HEK293 (cell line): ENCODE measurements around the gene DVL3.

ENCODE experiments used
- BCL11B ChIP-seq: fragments of 450-650 bp; formaldehyde crosslinking; IDR thresholded peaks from 2 replicates; pipeline ENCODE4 v1.5.1; 2016; ENCODE audit warnings: low read depth, missing biosample characterization, missing genetic modification characterization
- HOXD13 ChIP-seq: sonication (generic); formaldehyde crosslinking; IDR thresholded peaks from 2 replicates; pipeline ENCODE4 v1.8.0; 2022; ENCODE audit warnings: missing genetic modification reagents, borderline replicate concordance
- IKZF3 ChIP-seq: fragments of 450-650 bp; IDR thresholded peaks from 2 replicates; pipeline ENCODE4 v1.5.0; 2018; ENCODE audit warnings: missing biosample characterization, mild to moderate bottlenecking, missing genetic modification characterization, moderate library complexity
- KLF10 ChIP-seq: fragments of 450-650 bp; IDR thresholded peaks from 2 replicates; pipeline ENCODE4 v1.5.1; 2018; ENCODE audit warnings: missing biosample characterization, mild to moderate bottlenecking, missing genetic modification characterization
- MZF1 ChIP-seq: fragments of 450-650 bp; formaldehyde crosslinking; IDR thresholded peaks from 2 replicates; pipeline ENCODE4 v1.5.1; 2017; ENCODE audit warnings: missing biosample characterization, missing genetic modification characterization, borderline replicate concordance
- SCRT1 ChIP-seq: fragments of 450-650 bp; formaldehyde crosslinking; IDR thresholded peaks from 2 replicates; pipeline ENCODE4 v1.5.1; 2016; ENCODE audit warnings: missing biosample characterization, missing genetic modification characterization, borderline replicate concordance
- SETDB1 ChIP-seq: IDR thresholded peaks from one replicate; pipeline ENCODE4 v1.6.1; 2017; ENCODE audit warnings: mild to moderate bottlenecking, low read length, moderate library complexity, mixed read lengths; ENCODE audit not compliant: insufficient read length
- ZBTB1 ChIP-seq: fragments of 450-650 bp; formaldehyde crosslinking; IDR thresholded peaks from 2 replicates; pipeline ENCODE4 v1.5.1; 2016; ENCODE audit warnings: missing biosample characterization, missing genetic modification characterization
- ZBTB17 ChIP-seq: fragments of 450-650 bp; formaldehyde crosslinking; IDR thresholded peaks from 2 replicates; pipeline ENCODE4 v1.5.1; 2016; ENCODE audit warnings: missing biosample characterization, missing genetic modification characterization
- ZBTB48 ChIP-seq: fragments of 450-650 bp; formaldehyde crosslinking; IDR thresholded peaks from 2 replicates; pipeline ENCODE4 v1.5.1; 2016; ENCODE audit warnings: missing biosample characterization, missing genetic modification characterization
- ZEB2 ChIP-seq: fragments of 450-650 bp; formaldehyde crosslinking; IDR thresholded peaks from 2 replicates; pipeline ENCODE4 v1.5.1; 2016; ENCODE audit warnings: missing biosample characterization, missing genetic modification characterization
- ZNF112 ChIP-seq: fragments of 450-650 bp; formaldehyde crosslinking; IDR thresholded peaks from 2 replicates; pipeline ENCODE4 v1.5.0; 2017; ENCODE audit warnings: missing biosample characterization, missing genetic modification characterization
- ZNF132 ChIP-seq: fragments of 450-650 bp; formaldehyde crosslinking; IDR thresholded peaks from 2 replicates; pipeline ENCODE4 v1.5.1; 2017; ENCODE audit warnings: missing biosample characterization, missing genetic modification characterization, borderline replicate concordance
- ZNF16 ChIP-seq: fragments of 450-650 bp; formaldehyde crosslinking; IDR thresholded peaks from 2 replicates; pipeline ENCODE4 v1.5.1; 2016; ENCODE audit warnings: low read depth, missing biosample characterization, missing genetic modification characterization
- ZNF184 ChIP-seq: fragments of 450-650 bp; IDR thresholded peaks from 2 replicates; pipeline ENCODE4 v1.5.1; 2018; ENCODE audit warnings: missing biosample characterization, mild to moderate bottlenecking, missing genetic modification characterization
- ZNF473 ChIP-seq: fragments of 450-650 bp; formaldehyde crosslinking; IDR thresholded peaks from 2 replicates; pipeline ENCODE4 v1.5.1; 2017; ENCODE audit warnings: missing biosample characterization, missing genetic modification characterization
- ZNF510 ChIP-seq: fragments of 450-650 bp; formaldehyde crosslinking; IDR thresholded peaks from 2 replicates; pipeline ENCODE4 v1.5.1; 2018; ENCODE audit warnings: mild to moderate bottlenecking, missing genetic modification characterization, missing biosample characterization; ENCODE audit not compliant: insufficient replicate concordance
- ZNF626 ChIP-seq: fragments of 450-650 bp; sonication (Bioruptor Pico); formaldehyde crosslinking; IDR thresholded peaks from 2 replicates; pipeline ENCODE4 v1.5.1; 2018; ENCODE audit warnings: missing biosample characterization, missing genetic modification characterization, inconsistent platforms
- ZNF654 ChIP-seq: fragments of 450-650 bp; formaldehyde crosslinking; IDR thresholded peaks from 2 replicates; pipeline ENCODE4 v1.5.1; 2016; ENCODE audit warnings: low read depth, missing biosample characterization, missing genetic modification characterization
- ZNF707 ChIP-seq: fragments of 450-650 bp; formaldehyde crosslinking; IDR thresholded peaks from 2 replicates; pipeline ENCODE4 v1.5.1; 2016; ENCODE audit warnings: missing biosample characterization, missing genetic modification characterization
- ZNF76 ChIP-seq: fragments of 450-650 bp; formaldehyde crosslinking; IDR thresholded peaks from 2 replicates; pipeline ENCODE4; 2016; ENCODE audit warnings: low read depth, missing biosample characterization, missing genetic modification characterization, borderline replicate concordance
- ZNF843 ChIP-seq: fragments of 450-650 bp; formaldehyde crosslinking; IDR thresholded peaks from 2 replicates; pipeline ENCODE4 v1.5.1; 2016; ENCODE audit warnings: missing biosample characterization, missing genetic modification characterization
- TF ChIP-seq, protein P1 (sequence below): fragments of 450-650 bp; formaldehyde crosslinking; IDR thresholded peaks from 2 replicates; pipeline ENCODE4 v1.5.1; 2016; ENCODE audit warnings: missing biosample characterization, missing genetic modification characterization, low read depth
- TF ChIP-seq, protein P2 (sequence below): fragments of 450-650 bp; formaldehyde crosslinking; IDR thresholded peaks from 2 replicates; pipeline ENCODE4 v1.5.1; 2017; ENCODE audit warnings: missing biosample characterization, missing genetic modification characterization
- TF ChIP-seq, protein P3 (sequence below): fragments of 450-650 bp; formaldehyde crosslinking; IDR thresholded peaks from 2 replicates; pipeline ENCODE4 v1.5.1; 2016; ENCODE audit warnings: missing biosample characterization, missing genetic modification characterization
- TF ChIP-seq, protein P4 (sequence below): fragments of 450-650 bp; formaldehyde crosslinking; IDR thresholded peaks from 2 replicates; pipeline ENCODE4 v1.5.1; 2016; ENCODE audit warnings: missing biosample characterization, missing genetic modification characterization
- TF ChIP-seq, protein P5 (sequence below): fragments of 450-650 bp; formaldehyde crosslinking; IDR thresholded peaks from 2 replicates; pipeline ENCODE4 v1.5.1; 2016; ENCODE audit warnings: missing biosample characterization, missing genetic modification characterization, borderline replicate concordance
- TF ChIP-seq, protein P6 (sequence below): sonication (generic); formaldehyde crosslinking; IDR thresholded peaks from 2 replicates; pipeline ENCODE4 v1.8.1; 2022; ENCODE audit warnings: mild to moderate bottlenecking, moderate library complexity, missing genetic modification reagents

Gene DVL3

DNA sequence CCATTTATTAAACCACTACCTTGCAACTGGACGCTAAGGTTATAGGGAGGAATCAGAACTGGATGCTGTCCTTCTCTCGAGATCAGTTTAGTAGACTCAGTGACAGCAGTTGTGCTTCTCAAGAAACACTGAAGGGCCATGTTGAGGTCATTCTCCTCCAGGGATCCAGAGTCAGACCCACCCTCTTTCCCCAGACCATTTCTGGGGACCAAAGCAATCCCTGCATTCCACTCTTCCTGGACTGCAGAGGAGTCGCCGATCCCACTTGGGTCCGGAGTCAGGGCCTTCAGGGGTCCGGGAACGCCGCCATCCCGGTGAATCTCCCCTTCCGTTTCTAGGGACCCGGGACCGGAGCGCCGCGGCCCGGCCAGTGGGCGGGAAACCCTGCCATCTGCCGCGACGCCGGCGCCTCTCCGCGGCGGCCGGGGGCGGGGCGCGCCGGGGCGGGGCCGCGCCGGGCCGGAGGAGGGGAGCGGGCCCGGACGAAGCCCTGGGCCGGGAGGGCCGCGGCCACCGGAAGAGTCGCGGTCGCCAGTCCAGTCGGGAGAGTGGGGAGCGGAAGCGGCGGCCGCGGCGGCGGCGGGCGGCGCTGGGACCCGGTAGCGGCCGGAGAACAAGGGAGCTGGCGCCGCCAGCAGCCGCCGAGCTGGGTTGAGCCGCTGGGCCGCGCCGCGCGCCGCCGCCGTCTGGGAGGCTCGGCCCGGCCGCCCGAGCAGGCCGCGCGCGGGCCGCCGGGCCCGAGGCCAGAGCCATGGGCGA is at the start of gene DVL3 (continued):
- TF ChIP-seq, protein P1, sequence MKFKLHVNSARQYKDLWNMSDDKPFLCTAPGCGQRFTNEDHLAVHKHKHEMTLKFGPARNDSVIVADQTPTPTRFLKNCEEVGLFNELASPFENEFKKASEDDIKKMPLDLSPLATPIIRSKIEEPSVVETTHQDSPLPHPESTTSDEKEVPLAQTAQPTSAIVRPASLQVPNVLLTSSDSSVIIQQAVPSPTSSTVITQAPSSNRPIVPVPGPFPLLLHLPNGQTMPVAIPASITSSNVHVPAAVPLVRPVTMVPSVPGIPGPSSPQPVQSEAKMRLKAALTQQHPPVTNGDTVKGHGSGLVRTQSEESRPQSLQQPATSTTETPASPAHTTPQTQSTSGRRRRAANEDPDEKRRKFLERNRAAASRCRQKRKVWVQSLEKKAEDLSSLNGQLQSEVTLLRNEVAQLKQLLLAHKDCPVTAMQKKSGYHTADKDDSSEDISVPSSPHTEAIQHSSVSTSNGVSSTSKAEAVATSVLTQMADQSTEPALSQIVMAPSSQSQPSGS (tag by site-specific recombination), result no peak
- TF ChIP-seq ZBTB48 (tag by site-specific recombination) (peak; percentile 90), ZNF112 (tag by site-specific recombination) (no peak), ZNF707 (tag by site-specific recombination) (no peak), ZNF76 (peak; percentile 38; the same call in 1 of the 2 replicates), IKZF3 (tag by site-specific recombination) (peak; percentile 76), ZBTB17 (tag by site-specific recombination) (no peak), ZNF132 (tag by site-specific recombination) (no peak), KLF10 (0 out of 2 replicates have a peak, but pooled peaks have one; percentile 18), SCRT1 (tag by site-specific recombination) (no peak), MZF1 (tag by site-specific recombination) (no peak), SETDB1 (no peak), ZEB2 (0 out of 2 replicates have a peak, but pooled peaks have one; percentile 25), ZNF843 (tag by site-specific recombination) (no peak), BCL11B (tag by site-specific recombination) (0 out of 2 replicates have a peak, but pooled peaks have one; percentile 10), ZNF473 (tag by site-specific recombination) (no peak), ZNF184 (no peak), ZNF16 (no peak), ZNF654 (no peak), HOXD13 (CRISPR knock-in tag) (no peak), ZBTB1 (no peak), ZNF510 (tag by site-specific recombination) (no peak), ZNF626 (tag by site-specific recombination) (no peak)
- TF ChIP-seq, protein P2, sequence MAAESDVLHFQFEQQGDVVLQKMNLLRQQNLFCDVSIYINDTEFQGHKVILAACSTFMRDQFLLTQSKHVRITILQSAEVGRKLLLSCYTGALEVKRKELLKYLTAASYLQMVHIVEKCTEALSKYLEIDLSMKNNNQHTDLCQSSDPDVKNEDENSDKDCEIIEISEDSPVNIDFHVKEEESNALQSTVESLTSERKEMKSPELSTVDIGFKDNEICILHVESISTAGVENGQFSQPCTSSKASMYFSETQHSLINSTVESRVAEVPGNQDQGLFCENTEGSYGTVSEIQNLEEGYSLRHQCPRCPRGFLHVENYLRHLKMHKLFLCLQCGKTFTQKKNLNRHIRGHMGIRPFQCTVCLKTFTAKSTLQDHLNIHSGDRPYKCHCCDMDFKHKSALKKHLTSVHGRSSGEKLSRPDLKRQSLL (tag by site-specific recombination), result no peak
- TF ChIP-seq, protein P3, sequence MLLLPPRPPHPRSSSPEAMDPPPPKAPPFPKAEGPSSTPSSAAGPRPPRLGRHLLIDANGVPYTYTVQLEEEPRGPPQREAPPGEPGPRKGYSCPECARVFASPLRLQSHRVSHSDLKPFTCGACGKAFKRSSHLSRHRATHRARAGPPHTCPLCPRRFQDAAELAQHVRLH (tag by site-specific recombination), result no peak
- TF ChIP-seq, protein P4, sequence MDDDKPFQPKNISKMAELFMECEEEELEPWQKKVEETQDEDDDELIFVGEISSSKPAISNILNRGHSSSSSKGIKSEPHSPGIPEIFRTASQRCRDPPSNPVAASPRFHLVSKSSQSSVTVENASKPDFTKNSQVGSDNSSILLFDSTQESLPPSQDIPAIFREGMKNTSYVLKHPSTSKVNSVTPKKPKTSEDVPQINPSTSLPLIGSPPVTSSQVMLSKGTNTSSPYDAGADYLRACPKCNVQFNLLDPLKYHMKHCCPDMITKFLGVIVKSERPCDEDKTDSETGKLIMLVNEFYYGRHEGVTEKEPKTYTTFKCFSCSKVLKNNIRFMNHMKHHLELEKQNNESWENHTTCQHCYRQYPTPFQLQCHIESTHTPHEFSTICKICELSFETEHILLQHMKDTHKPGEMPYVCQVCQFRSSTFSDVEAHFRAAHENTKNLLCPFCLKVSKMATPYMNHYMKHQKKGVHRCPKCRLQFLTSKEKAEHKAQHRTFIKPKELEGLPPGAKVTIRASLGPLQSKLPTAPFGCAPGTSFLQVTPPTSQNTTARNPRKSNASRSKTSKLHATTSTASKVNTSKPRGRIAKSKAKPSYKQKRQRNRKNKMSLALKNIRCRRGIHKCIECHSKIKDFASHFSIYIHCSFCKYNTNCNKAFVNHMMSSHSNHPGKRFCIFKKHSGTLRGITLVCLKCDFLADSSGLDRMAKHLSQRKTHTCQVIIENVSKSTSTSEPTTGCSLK (tag by site-specific recombination), result no peak
- TF ChIP-seq, protein P5, sequence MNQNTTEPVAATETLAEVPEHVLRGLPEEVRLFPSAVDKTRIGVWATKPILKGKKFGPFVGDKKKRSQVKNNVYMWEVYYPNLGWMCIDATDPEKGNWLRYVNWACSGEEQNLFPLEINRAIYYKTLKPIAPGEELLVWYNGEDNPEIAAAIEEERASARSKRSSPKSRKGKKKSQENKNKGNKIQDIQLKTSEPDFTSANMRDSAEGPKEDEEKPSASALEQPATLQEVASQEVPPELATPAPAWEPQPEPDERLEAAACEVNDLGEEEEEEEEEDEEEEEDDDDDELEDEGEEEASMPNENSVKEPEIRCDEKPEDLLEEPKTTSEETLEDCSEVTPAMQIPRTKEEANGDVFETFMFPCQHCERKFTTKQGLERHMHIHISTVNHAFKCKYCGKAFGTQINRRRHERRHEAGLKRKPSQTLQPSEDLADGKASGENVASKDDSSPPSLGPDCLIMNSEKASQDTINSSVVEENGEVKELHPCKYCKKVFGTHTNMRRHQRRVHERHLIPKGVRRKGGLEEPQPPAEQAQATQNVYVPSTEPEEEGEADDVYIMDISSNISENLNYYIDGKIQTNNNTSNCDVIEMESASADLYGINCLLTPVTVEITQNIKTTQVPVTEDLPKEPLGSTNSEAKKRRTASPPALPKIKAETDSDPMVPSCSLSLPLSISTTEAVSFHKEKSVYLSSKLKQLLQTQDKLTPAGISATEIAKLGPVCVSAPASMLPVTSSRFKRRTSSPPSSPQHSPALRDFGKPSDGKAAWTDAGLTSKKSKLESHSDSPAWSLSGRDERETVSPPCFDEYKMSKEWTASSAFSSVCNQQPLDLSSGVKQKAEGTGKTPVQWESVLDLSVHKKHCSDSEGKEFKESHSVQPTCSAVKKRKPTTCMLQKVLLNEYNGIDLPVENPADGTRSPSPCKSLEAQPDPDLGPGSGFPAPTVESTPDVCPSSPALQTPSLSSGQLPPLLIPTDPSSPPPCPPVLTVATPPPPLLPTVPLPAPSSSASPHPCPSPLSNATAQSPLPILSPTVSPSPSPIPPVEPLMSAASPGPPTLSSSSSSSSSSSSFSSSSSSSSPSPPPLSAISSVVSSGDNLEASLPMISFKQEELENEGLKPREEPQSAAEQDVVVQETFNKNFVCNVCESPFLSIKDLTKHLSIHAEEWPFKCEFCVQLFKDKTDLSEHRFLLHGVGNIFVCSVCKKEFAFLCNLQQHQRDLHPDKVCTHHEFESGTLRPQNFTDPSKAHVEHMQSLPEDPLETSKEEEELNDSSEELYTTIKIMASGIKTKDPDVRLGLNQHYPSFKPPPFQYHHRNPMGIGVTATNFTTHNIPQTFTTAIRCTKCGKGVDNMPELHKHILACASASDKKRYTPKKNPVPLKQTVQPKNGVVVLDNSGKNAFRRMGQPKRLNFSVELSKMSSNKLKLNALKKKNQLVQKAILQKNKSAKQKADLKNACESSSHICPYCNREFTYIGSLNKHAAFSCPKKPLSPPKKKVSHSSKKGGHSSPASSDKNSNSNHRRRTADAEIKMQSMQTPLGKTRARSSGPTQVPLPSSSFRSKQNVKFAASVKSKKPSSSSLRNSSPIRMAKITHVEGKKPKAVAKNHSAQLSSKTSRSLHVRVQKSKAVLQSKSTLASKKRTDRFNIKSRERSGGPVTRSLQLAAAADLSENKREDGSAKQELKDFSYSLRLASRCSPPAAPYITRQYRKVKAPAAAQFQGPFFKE (tag by site-specific recombination), result no peak
- TF ChIP-seq, protein P6, sequence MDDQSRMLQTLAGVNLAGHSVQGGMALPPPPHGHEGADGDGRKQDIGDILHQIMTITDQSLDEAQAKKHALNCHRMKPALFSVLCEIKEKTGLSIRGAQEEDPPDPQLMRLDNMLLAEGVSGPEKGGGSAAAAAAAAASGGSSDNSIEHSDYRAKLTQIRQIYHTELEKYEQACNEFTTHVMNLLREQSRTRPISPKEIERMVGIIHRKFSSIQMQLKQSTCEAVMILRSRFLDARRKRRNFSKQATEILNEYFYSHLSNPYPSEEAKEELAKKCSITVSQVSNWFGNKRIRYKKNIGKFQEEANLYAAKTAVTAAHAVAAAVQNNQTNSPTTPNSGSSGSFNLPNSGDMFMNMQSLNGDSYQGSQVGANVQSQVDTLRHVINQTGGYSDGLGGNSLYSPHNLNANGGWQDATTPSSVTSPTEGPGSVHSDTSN (CRISPR knock-in tag), result no peak
